GM18951 (cell line): ENCODE results near the gene CZIB.
"Not testable (repeated sequence)": the region's sequence is repeated elsewhere in the genome, so short reads cannot be mapped to it uniquely, and the experiment has no call there.

Experiments
- POLR2A ChIP-seq: IDR thresholded peaks from 4 replicates; pipeline ENCODE4 v1.6.1; 2011; ENCODE audit warnings: mild to moderate bottlenecking; ENCODE audit not compliant: insufficient read length, insufficient read depth; ENCODE audit errors: extremely low read depth
- in situ Hi-C: fragments of 300-500 bp; cut with MboI; formaldehyde crosslinking; loops from one replicate; pipeline ENCODE4 v1.12.0; 2022; ENCODE audit warnings: low sequenced_read_pairs, mixed read lengths, inconsistent platforms; ENCODE audit not compliant: unreplicated experiment

CZIB gene

GRCh38 chr1:53210352-53210751 lies 10.1 kb downstream of the CZIB start:
- no peak for TF ChIP-seq POLR2A
- in situ Hi-C loops, result no loop called here

- in situ Hi-C loops, result no loop called here
- no peak for TF ChIP-seq POLR2A
These were observed 12.7 kb downstream of the CZIB start for GRCh38 chr1:53207726-53208125.

GRCh38 chr1:53206735-53207379 lies 13.6 kb downstream of the CZIB start:
- TF ChIP-seq POLR2A, result no peak
- in situ Hi-C loops, result no loop called here

GRCh38 chr1:53206083-53206685 lies 14.2 kb downstream of the CZIB start:
- in situ Hi-C loops, result not testable (repeated sequence)

GRCh38 chr1:53205496-53205895 lies 14.9 kb downstream of the CZIB start:
- in situ Hi-C loops, result not testable (repeated sequence)

GRCh38 chr1:53203466-53203865 lies 17.0 kb downstream of the CZIB start:
- TF ChIP-seq POLR2A, result no peak
- in situ Hi-C loops, result no loop called here

GRCh38 chr1:53198241-53198651 lies 22.2 kb downstream of the CZIB start:
- in situ Hi-C loops, result no loop called here

GRCh38 chr1:53197291-53198200 lies 22.9 kb downstream of the CZIB start:
- TF ChIP-seq POLR2A, result no peak
- in situ Hi-C loops, result no loop called here

More at GRCh38 chr1:53198241-53198651, 22.2 kb downstream of the CZIB start:
- no peak for TF ChIP-seq POLR2A

- in situ Hi-C loops, result no loop called here
- TF ChIP-seq POLR2A, result peak; percentile 98
These were observed 23.7 kb downstream of the CZIB start, which contains the start of gene CPT2 for GRCh38 chr1:53196485-53197290. Gene CPT2 (plus strand): TSS chr1:53196824. CDS start chr1:53196944, 120 bp downstream.

GRCh38 chr1:53196017-53196484 lies 24.4 kb downstream of the CZIB start:
- TF ChIP-seq POLR2A, result no peak
- in situ Hi-C loops, result no loop called here

- TF ChIP-seq POLR2A, result no peak
- in situ Hi-C loops, result no loop called here
These were observed 25.0 kb downstream of the CZIB start for GRCh38 chr1:53195246-53196016.

GRCh38 chr1:53190210-53190611 lies 30.2 kb downstream of the CZIB start:
- in situ Hi-C loops, result no loop called here
- no peak for TF ChIP-seq POLR2A

GRCh38 chr1:53189061-53189460 lies 31.4 kb downstream of the CZIB start:
- TF ChIP-seq POLR2A, result no peak
- in situ Hi-C loops, result no loop called here
